ENCODE results near the gene HYKK. TPM values are rescaled to one million over a fixed set of nuclear protein-coding genes. Genes with fewer than 3 reads are reported as not detected.

The HYKK gene, protein sequence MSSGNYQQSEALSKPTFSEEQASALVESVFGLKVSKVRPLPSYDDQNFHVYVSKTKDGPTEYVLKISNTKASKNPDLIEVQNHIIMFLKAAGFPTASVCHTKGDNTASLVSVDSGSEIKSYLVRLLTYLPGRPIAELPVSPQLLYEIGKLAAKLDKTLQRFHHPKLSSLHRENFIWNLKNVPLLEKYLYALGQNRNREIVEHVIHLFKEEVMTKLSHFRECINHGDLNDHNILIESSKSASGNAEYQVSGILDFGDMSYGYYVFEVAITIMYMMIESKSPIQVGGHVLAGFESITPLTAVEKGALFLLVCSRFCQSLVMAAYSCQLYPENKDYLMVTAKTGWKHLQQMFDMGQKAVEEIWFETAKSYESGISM
- polyA plus RNA-seq (2012; ENCODE audit: low read depth, missing spikeins), result 1.4 TPM

- peak; percentile 75 for DNase-seq (ENCODE audit: insufficient read length, low spot score)
- peak; percentile 63 for FAIRE-seq
Measured at GRCh38 chr15:78506971-78507830, at the start of gene HYKK. TSS of gene HYKK (plus strand) at chr15:78507577. CDS start at chr15:78513089, 5,512 bp downstream.

GRCh38 chr15:78460737-78461136 lies 46.6 kb upstream of the HYKK start:
- peak; percentile 66; the same call in 1 of the 2 replicates for TF ChIP-seq SPI1 (IDR thresholded peaks at IDR 0.05; ENCODE audit: low read depth, low read length)
- TF ChIP-seq POU2F2 (IDR thresholded peaks at IDR 0.05; ENCODE audit: low read depth, low read length), result no peak
- peak; percentile 55 for FAIRE-seq

More at GRCh38 chr15:78506971-78507830, at the start of gene HYKK:
- TF ChIP-seq TAF1 (IDR thresholded peaks at IDR 0.05; ENCODE audit: low read depth, low read length) (no peak), POLR2AphosphoS5 (IDR thresholded peaks at IDR 0.05; ENCODE audit: low read depth, low read length) (no peak), POLR2A (IDR thresholded peaks at IDR 0.05; ENCODE audit: low read depth, low read length) (no peak), POU2F2 (IDR thresholded peaks at IDR 0.05; ENCODE audit: low read depth, low read length) (no peak), PAX5 (IDR thresholded peaks at IDR 0.05; ENCODE audit: insufficient read depth, low read length, severe bottlenecking) (no peak), SPI1 (IDR thresholded peaks at IDR 0.05; ENCODE audit: low read depth, low read length) (no peak)

DNA sequence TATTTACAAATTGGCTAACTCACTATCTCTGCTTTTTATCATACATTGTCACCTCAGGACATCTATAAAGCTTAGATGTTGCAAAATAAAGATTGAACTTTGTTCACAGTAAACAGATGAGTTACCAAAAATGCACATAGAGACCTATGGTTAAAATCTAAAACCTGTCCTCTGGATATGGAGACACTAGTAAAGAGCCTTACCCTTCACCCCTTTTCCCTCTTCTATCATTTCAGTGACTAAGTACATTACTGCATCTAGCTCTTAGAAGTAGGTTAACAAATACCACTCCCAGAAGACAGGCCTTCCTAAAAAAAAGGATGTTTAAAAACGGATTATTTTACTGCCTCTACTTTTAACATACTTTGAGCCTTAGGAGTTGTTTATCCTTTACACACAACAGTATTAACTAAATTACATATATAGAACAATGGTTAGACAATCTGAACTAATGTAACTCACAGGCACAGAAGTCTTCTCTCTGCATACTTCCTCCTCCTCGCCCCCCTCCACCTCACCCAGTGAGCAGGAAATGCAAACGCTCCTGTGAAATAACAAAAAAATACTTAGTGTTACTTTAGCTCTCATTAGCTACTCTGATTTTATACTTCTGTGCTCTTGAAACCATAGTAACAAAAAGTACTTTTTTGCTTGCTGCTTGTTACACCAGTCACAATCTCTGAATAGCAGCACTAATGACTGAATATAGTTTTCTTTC lies 46.0 kb upstream of the HYKK start:
- TF ChIP-seq POLR2A (IDR thresholded peaks at IDR 0.05; ENCODE audit: low read depth, low read length), result no peak
- no peak for TF ChIP-seq TAF1 (IDR thresholded peaks at IDR 0.05; ENCODE audit: low read depth, low read length)
- TF ChIP-seq PAX5 (IDR thresholded peaks at IDR 0.05; ENCODE audit: insufficient read depth, low read length, severe bottlenecking), result no peak
- TF ChIP-seq SPI1 (IDR thresholded peaks at IDR 0.05; ENCODE audit: low read depth, low read length), result no peak
- no peak for TF ChIP-seq POLR2AphosphoS5 (IDR thresholded peaks at IDR 0.05; ENCODE audit: low read depth, low read length)
- no peak for TF ChIP-seq POU2F2 (IDR thresholded peaks at IDR 0.05; ENCODE audit: low read depth, low read length)
- FAIRE-seq (no peak), DNase-seq (ENCODE audit: insufficient read length, low spot score) (no peak)

More at GRCh38 chr15:78460737-78461136, 46.6 kb upstream of the HYKK start:
- DNase-seq (ENCODE audit: insufficient read length, low spot score), result no peak

GRCh38 chr15:78469031-78469430 lies 38.3 kb upstream of the HYKK start:
- FAIRE-seq (no peak), DNase-seq (ENCODE audit: insufficient read length, low spot score) (no peak)
- TF ChIP-seq POLR2AphosphoS5 (IDR thresholded peaks at IDR 0.05; ENCODE audit: low read depth, low read length) (no peak), PAX5 (IDR thresholded peaks at IDR 0.05; ENCODE audit: insufficient read depth, low read length, severe bottlenecking) (no peak), SPI1 (IDR thresholded peaks at IDR 0.05; ENCODE audit: low read depth, low read length) (no peak), TAF1 (IDR thresholded peaks at IDR 0.05; ENCODE audit: low read depth, low read length) (no peak), POLR2A (IDR thresholded peaks at IDR 0.05; ENCODE audit: low read depth, low read length) (no peak), POU2F2 (IDR thresholded peaks at IDR 0.05; ENCODE audit: low read depth, low read length) (no peak)

DNA sequence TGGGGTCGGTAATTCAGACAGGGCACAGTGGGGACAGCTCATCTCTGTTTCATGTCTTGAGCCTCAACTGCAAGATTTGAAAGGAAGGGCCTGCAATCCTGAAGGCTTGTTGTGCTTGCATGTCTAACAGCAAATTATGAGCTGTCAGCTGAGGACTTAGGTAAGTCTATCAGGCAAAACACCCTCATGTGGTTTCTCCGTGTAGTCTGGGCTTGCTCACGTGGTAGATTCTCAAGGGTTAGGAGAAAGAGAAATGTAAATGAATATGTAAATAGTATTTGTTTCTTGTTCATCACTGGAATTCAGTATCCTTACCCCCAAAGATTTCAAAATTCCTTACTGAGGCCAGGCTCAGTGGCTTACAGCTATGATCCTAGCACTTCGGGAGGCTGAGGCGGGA lies 30.1 kb upstream of the HYKK start:
- DNase-seq (ENCODE audit: insufficient read length, low spot score) (no peak), FAIRE-seq (no peak)

DNA sequence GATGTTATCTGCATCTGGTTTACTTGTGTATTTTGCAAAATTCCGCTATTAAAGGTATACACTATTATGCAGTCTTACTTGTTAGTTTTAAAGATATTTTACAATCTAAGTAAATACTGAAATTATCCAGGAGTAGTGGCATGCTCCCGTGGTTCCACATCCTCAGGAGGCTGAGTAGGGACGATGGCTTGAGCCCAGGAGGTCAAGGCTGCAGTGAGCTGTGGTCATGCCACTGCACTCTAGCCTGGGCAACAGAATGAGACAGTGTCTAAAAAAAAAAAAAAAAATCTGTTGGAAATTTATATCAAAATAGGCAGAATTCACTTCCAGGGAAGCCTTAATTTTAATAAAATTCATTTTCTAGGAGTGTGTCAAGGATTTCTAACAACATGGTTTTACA lies 27.7 kb upstream of the HYKK start:
- FAIRE-seq (no peak), DNase-seq (ENCODE audit: insufficient read length, low spot score) (no peak)
- TF ChIP-seq SPI1 (IDR thresholded peaks at IDR 0.05; ENCODE audit: low read depth, low read length) (no peak), PAX5 (IDR thresholded peaks at IDR 0.05; ENCODE audit: insufficient read depth, low read length, severe bottlenecking) (no peak), POU2F2 (IDR thresholded peaks at IDR 0.05; ENCODE audit: low read depth, low read length) (no peak), POLR2AphosphoS5 (IDR thresholded peaks at IDR 0.05; ENCODE audit: low read depth, low read length) (no peak), TAF1 (IDR thresholded peaks at IDR 0.05; ENCODE audit: low read depth, low read length) (no peak)

More for the DNA sequence above, 30.1 kb upstream of the HYKK start:
- TF ChIP-seq POLR2A (IDR thresholded peaks at IDR 0.05; ENCODE audit: low read depth, low read length), result peak; percentile 54; the same call in 1 of the 2 replicates
- no peak for TF ChIP-seq TAF1 (IDR thresholded peaks at IDR 0.05; ENCODE audit: low read depth, low read length)

- no peak for TF ChIP-seq POLR2A (IDR thresholded peaks at IDR 0.05; ENCODE audit: low read depth, low read length)
- FAIRE-seq (no peak), DNase-seq (ENCODE audit: insufficient read length, low spot score) (no peak)
Measured at GRCh38 chr15:78481917-78482316, 25.5 kb upstream of the HYKK start.

GRCh38 chr15:78492872-78493271 lies 14.5 kb upstream of the HYKK start:
- no peak for FAIRE-seq
- no peak for TF ChIP-seq POLR2AphosphoS5 (IDR thresholded peaks at IDR 0.05; ENCODE audit: low read depth, low read length)
- no peak for DNase-seq (ENCODE audit: insufficient read length, low spot score)

GRCh38 chr15:78501857-78502256 lies 5.5 kb upstream of the HYKK start:
- FAIRE-seq (no peak), DNase-seq (ENCODE audit: insufficient read length, low spot score) (no peak)
- no peak for TF ChIP-seq PAX5 (IDR thresholded peaks at IDR 0.05; ENCODE audit: insufficient read depth, low read length, severe bottlenecking)
- no peak for TF ChIP-seq POLR2AphosphoS5 (IDR thresholded peaks at IDR 0.05; ENCODE audit: low read depth, low read length)
- no peak for TF ChIP-seq TAF1 (IDR thresholded peaks at IDR 0.05; ENCODE audit: low read depth, low read length)
- TF ChIP-seq POLR2A (IDR thresholded peaks at IDR 0.05; ENCODE audit: low read depth, low read length), result no peak
- no peak for TF ChIP-seq POU2F2 (IDR thresholded peaks at IDR 0.05; ENCODE audit: low read depth, low read length)
- TF ChIP-seq SPI1 (IDR thresholded peaks at IDR 0.05; ENCODE audit: low read depth, low read length), result no peak

Measured in GM12891 (cell line).